GM19193 (cell line): ENCODE measurements around the gene ERC2.

Source experiments
- POLR2A ChIP-seq: IDR thresholded peaks from 4 replicates; pipeline ENCODE4 v1.6.1; 2011; ENCODE audit not compliant: insufficient read depth, insufficient read length; ENCODE audit errors: extremely low read depth

Gene ERC2

DNA sequence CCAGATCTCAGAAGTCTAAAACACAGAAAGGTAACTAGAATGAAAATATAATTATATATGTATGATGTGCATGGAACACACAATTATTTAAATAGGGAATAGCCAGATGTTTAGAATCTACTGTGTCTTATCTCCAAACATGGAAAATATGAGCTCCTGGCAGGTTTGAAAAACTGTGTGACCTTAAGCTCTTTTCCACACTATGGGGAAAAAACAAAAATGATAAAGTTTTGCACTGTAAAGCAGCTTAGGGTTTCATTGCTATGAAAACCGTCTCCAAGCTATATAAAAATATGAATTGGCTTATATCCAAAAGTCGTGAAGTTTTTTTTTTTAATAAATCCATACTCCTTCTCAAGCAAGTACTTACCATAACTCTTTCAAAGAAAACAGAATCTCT is 159.8 kb downstream of the ERC2 start:
- no peak for TF ChIP-seq POLR2A

DNA sequence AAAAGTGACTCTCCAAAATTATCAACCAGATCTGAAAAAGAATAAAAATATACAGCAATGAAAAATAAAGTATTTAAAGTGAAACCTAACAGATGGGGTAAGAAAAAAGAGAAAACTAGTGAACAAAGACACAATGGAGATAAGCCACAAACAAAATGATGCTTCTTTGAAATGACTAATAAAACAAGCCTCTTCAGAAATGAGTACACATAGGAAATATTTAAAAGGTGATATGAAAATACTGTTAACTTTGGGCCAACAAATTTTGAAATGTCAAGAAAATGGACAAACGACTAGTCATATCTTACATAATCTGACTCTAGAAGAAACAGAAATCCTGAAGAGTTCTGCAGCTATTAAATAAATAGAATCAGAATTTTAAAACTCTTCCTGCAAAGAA is 164.2 kb downstream of the ERC2 start:
- TF ChIP-seq POLR2A = no peak

DNA sequence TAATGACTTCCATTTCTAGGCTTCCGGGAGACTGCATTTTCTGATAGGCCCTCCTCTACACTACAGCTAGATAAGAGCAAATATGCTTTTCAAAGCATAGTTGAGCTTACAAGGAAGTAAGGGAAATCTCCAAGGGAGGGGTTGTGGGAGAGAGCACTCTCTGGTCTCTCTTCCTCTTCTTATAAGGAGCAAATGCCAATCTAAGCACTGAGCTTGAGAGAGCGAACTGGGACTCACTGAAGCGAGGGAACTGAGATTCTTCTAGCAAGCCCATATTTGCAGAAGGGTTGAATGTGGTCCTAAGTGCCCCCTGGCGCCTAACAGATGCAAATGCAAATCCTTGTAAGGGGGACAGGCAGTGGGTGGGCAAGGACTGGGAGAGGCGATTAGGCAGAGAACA is 164.8 kb downstream of the ERC2 start:
- no peak for TF ChIP-seq POLR2A

DNA sequence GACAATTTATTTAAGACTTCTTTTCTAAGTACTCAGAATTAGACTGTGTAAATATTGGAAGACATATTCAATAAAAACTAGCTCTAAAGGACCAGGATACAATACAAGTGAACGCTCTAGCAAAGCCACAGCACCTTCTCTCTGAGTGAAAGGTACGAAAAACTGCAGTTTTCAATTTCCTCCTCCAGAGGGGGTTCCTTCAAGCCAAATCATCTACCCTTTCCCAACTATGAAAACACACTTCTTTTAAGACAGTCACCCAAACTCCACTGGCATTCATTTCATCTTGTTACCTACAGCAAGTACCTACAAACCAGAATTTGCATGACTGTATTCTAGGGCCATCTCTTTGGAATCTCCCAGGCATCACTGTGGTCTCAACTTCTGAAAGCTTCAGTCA is 165.8 kb downstream of the ERC2 start:
- no peak for TF ChIP-seq POLR2A

DNA sequence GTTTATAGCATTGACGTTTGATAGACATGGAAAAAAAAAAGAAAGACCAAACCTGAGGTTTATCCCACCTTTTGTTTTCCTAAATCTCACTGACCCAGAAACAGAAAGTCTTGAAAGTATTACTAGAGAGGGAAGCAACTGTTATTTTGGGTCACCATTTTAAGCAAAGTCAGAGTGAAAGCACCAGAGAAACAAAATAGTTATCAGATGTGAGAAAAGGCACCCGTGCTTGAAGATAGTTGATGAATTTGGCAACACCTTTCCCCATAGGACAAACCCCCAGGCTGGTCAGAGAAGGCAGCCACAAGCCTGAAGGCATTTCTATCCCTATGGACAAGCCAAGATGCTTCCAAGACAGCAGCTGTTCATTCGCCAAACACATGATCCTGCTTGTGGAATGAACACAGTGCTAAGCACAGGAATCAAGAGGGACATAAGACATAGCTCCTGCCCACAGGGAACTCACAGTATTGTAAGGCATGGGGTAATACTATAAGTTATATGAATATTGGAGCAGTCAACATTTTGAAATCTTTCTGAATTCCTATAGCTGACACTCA is 170.9 kb downstream of the ERC2 start:
- no peak for TF ChIP-seq POLR2A

DNA sequence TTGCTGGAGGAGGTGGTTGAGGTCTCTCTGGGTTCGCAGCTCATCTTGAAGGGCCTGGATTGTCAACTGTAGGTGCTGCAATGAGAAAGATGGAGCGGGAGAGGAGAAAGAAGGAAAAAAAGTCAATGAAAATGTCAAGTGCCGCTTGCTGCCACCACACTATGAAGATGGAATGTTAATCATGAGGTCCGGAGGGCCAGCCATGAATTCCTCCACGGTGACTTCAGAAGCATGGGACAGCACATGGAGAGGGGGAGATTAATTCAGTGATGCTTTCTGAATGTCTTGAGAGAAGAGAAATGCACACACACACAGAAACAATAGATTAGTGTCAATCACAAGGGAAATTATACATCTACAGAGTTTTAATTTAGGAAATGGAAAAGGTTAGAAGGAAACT is 171.9 kb downstream of the ERC2 start:
- no peak for TF ChIP-seq POLR2A

DNA sequence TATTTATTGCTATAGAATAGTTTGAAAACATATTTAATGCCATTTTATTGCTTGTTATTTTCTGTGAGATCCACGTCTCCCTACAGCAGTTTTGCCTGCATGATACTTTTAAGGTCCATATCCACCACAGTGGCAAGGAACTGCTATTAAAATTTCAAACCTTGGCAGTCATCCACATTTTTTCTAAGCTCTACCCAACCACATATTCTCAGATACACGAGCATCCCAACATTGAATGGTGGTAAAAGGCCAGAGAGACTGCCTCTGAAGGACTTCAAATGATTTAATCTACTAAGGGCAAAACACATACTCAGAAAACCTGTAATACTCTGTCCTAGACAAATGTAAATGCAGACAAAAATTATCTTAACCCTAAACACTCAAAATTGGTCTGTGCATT is 173.1 kb downstream of the ERC2 start:
- TF ChIP-seq POLR2A = no peak

DNA sequence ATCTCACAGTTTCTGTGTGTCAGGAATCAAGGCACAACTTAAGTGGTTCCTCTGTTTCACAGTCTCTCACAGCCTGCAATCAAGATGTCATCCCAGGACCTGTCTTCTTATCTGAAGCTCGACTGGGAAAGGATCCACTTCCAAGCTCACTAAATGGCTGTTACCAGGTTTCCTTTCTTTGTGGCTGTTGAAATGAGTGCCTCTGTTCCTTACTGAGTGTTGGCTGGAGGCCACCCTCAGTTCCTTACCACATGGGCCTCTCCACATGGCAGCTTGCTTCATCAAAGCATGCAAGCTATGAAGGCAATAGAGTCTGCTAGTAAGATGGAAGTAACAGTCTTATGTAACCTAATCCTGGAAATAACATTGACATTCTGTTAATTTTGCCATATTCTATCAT is 174.0 kb downstream of the ERC2 start:
- TF ChIP-seq POLR2A = no peak

DNA sequence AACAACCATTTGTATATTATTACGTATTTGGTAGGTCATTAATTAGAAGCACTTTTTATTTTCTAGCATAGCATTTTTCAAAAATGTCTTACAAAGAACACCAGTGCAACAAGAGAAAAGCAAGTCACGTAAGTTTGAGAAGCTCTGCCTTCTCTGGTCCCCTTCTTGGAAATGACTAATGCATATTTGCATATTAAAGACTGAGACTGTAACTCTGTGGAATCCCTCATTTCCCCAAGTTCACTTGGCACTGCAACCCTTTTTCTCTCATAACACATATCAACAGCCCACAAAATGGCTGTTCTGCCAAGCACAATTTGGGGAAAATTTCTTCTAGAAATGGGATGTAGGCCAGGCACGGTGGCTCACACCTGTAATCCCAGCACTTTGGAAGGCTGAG is 176.3 kb downstream of the ERC2 start:
- no peak for TF ChIP-seq POLR2A

DNA sequence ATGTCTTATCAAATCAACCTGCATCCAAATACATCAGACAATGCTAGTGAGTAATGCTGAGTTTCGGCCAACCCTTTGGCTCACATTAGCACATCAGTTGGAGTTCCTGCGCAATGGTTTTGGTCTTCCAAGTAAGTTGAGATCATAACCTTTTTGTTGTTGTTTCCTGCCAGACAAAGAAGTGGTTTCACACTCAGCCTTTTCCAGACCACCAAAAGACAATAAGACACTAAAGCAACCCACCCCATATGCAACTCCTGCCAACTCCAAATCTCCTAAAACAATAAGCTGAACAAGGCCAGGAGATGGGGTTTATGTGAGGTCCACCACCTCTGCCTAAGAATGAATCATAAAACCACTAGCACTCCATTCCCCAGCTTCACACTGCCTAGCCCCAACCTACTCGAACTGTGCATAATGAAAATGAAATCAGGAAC is 177.0 kb downstream of the ERC2 start:
- TF ChIP-seq POLR2A = no peak

DNA sequence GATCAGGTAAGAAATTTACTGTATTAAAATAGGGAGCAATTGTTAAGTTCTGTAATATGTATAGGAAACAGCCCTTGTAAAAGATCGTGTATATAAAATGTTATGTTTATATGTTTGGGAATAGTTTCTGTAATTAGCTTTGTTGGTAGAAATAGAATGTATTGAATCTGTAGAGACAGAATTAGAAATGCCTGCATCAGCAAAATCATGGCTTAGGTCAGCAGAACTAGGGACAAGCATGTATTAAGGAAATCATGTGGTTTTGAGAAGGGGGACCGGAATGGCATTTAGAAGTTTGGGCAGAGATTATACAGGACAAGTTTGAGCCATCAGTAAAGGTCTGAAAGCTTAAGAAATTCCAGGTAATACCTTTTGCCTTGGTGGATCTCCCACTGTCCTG is 177.9 kb downstream of the ERC2 start:
- TF ChIP-seq POLR2A = no peak

DNA sequence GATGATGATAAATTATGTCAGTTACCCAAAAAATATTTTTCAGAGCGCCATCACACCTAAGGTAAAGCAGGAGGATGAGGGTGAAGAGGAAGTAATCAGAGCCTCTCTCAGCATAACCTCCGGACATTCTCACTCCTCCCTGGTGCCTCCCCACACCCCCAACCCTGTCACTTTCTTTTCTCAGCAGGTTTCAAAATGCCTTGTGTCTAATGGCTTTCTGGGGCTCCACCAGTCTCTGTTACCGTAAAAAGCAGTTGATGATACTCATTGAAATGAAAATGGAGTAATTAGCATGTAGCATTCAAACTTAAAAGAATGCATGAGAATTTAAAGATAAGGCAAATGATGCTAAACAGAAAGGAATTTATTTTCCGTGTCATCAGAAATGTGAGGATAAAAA is 180.0 kb downstream of the ERC2 start:
- TF ChIP-seq POLR2A = no peak

DNA sequence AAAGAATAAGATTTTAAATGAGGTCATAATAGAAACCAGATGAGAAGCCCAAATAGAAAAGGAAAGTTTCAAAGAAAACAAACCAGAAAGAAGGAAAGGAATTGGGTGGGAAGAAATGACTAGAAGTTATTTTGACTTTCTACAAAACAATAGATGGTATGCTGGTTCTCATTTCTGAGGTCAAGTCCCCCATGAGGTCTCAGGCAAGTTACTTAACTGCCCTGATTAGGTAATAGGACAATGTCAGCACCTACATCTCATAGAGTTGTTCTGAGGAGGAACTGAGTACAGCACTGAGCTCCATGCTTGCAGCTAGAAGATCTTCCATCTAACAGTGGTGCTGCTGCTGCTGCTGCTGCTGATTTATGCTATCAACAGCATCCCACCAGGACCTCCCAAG is 185.9 kb downstream of the ERC2 start:
- TF ChIP-seq POLR2A = no peak

DNA sequence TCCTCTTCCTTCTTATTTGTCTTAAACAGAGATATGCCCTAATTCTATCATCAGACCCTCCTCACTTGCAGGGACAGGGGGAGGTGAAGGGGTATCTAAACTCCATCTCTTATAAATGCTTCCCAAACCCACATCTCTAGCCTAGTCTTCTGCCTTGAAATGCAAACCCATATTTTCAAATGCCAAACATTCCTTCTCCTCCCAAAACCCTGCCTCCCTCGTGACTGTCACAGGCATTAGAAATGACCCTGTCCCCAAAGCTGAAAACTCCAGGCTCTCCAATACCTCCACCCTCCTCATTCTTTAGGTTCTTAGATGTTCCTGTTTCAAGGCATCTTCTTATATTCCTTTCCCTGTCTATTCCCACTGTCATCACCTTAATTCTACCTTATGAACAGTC is 191.0 kb downstream of the ERC2 start:
- TF ChIP-seq POLR2A = no peak

DNA sequence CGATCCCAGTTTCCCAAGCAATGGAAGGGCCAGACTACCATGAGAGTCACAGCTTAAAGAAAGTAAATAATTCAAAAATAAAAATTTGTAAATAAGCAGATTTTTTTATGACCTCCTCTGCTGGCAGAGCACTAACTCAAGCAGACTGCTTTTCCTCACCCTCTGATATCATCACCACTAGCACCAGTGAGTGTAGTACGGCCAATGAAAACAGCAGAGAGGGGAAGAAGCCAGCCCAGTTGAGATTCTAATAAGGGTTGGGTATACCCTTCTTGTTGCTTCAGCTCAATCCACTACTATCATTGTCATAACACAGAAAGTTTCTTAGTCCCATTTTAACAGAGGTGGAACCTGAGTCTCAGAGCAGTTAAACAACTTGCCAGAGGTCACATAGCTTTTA is 193.1 kb downstream of the ERC2 start:
- TF ChIP-seq POLR2A = no peak

DNA sequence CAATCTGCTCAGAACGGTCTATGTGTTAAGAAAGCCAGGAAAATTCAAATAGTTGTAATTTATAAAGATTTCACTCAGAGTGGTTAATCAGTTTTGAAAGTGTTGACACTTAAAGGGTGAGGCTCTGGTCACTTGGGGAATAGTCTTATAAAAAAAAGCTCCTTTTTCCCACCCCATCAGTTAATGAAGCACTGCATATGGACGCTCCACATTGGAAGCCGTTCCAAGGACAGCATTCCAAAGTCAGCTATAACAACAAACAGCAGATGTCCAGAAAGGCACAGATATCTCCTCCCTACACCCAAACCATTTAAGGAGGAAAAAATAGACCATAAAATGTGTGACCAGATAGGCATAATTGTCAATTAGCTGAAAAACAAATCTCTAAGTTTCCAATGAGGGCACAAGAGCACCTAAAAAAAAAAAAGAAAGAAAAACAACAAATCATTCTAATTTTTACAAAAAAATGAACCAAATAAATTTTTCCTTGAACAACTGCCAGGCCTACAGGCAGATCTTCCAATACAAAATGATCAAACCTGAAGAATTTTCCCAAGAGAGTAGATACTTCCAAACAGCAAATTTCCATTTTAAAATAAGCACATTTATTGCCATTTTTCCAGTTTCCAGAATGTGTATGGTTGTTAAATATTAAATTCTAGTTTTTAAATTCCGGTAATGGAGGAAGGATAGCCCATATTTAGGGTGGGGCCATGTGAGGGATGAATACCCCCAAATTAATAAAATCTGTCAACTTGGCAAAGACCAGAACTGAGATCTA is 198.3 kb downstream of the ERC2 start:
- TF ChIP-seq POLR2A = no peak

DNA sequence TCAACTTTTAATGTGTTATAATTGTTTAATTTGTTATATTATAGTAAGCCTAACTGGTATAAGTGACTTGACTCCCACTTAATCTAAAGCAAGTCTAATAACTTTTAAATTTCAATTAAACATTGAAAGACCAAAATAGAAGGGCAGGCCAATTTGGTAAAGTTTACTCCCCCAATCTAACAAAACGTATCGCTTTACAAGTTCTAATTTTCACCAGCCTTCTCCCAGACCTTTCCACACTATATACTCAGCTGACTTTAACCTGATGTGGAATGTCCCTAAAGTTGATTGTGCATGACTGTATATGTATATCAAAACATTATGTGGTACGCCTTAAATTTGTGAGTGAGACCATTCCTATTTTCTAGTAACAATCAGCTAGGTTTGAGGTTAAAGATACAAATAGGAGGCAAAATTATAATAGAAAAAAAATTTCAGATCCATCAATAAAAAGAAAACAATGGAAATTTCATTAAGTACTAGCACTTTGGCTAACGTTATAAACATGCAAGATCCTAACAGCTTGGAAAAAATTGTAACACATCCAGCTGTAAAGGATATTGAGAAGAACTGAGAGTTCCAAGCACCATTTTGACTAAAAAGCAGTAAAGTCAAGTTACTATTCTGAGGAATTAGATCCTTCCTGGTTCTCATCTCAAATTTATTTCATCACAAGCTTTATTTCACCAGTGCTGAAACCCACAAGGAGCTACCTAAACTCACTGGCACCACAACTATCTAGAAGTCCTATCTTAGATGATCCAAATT is 199.5 kb downstream of the ERC2 start:
- TF ChIP-seq POLR2A = no peak

DNA sequence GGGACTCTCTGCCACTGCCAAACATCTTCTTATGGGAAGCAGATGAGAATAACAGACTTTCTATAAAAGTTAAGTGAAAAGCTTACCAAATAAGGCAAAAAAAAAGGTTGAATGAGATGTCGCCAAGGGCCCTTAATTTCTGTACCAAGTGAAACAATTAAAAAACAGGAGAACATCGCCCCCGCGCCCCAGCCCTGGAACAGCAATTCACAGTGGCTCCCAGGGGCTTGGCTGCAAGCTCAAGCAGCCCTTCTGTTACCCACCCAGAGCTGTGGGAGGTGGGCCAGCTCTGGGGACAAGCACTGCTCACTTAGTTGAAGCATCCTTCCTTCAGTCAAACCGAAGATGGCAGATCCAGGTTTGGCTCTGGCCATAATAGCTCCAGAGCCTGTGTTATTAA is 208.0 kb downstream of the ERC2 start:
- no peak for TF ChIP-seq POLR2A
